Dedifferentiated amniotic fluid mesenchymal stem cell (primary cell): ENCODE data around the gene FGD1.

Source experiments
- DNase-seq: peaks from one replicate; pipeline ENCODE4 v3.0.0-alpha.2; 2016; ENCODE audit errors: extremely low spot score

FGD1 gene

GRCh38 chrX:54407266-54407665 is 88.8 kb downstream of the FGD1 start:
- no peak for DNase-seq

GRCh38 chrX:54397113-54397512 is 98.9 kb downstream of the FGD1 start:
- DNase-seq, result no peak
